Hepatocyte (in vitro differentiated cells): ENCODE measurements around the gene ING3. TPM values are rescaled to one million over a fixed set of nuclear protein-coding genes. Genes with fewer than 3 reads are reported as not detected.
A peak's percentile ranks its signal among the peaks of the same experiment; 100 is the strongest.

Experiments used
- DNase-seq: peaks from one replicate; pipeline ENCODE4 v3.0.0-alpha.2; 2016; ENCODE audit warnings: low spot score
- H2AFZ ChIP-seq: fragments of 200-600 bp; sonication (generic); 2 replicates; pipeline ENCODE4 v1.6.0; 2016; ENCODE audit warnings: antibody characterized with exemption, mild to moderate bottlenecking
- H3K27ac ChIP-seq: fragments of 200-600 bp; sonication (generic); 2 replicates; pipeline ENCODE4 v1.5.1; 2016; ENCODE audit warnings: mild to moderate bottlenecking
- H3K27me3 ChIP-seq: fragments of 200-600 bp; sonication (generic); 2 replicates; pipeline ENCODE4 v1.6.1; 2016
- H3K36me3 ChIP-seq: fragments of 200-600 bp; sonication (generic); replicated peaks from 2 replicates; pipeline ENCODE4 v1.5.1; 2016; ENCODE audit warnings: low read depth; ENCODE audit not compliant: insufficient read depth
- H3K4me1 ChIP-seq: fragments of 200-600 bp; sonication (generic); 2 replicates; pipeline ENCODE4 v1.5.1; 2016; ENCODE audit warnings: mild to moderate bottlenecking, moderate library complexity; ENCODE audit not compliant: insufficient read depth
- H3K4me2 ChIP-seq: fragments of 200-600 bp; sonication (generic); 2 replicates; pipeline ENCODE4 v1.6.0; 2016
- H3K4me3 ChIP-seq: fragments of 200-600 bp; sonication (generic); 2 replicates; pipeline ENCODE4 v1.5.1; 2016; ENCODE audit warnings: mild to moderate bottlenecking
- H3K79me2 ChIP-seq: fragments of 200-600 bp; sonication (generic); 2 replicates; pipeline ENCODE4 v1.6.0; 2017; ENCODE audit warnings: mild to moderate bottlenecking
- H3K9me2 ChIP-seq: fragments of 200-600 bp; sonication (generic); replicated peaks from 2 replicates; pipeline ENCODE4 v1.6.0; 2017; ENCODE audit warnings: mild to moderate bottlenecking; ENCODE audit not compliant: insufficient read depth
- H3K9me3 ChIP-seq: fragments of 200-600 bp; sonication (generic); 2 replicates; pipeline ENCODE4 v1.5.1; 2016; ENCODE audit warnings: low read depth, mild to moderate bottlenecking
- H4K20me1 ChIP-seq: fragments of 200-600 bp; sonication (generic); 2 replicates; pipeline ENCODE4 v1.6.0; 2016; ENCODE audit warnings: mild to moderate bottlenecking; ENCODE audit not compliant: insufficient read depth, poor library complexity, severe bottlenecking
- EZH2 ChIP-seq: fragments of 200-600 bp; sonication (generic); IDR thresholded peaks from 2 replicates; pipeline ENCODE4 v1.6.1; 2016; ENCODE audit warnings: antibody characterized with exemption, mild to moderate bottlenecking, borderline replicate concordance
- EZH2phosphoT487 ChIP-seq: fragments of 200-600 bp; sonication (generic); IDR thresholded peaks from one replicate; pipeline ENCODE4 v1.6.1; 2018; ENCODE audit warnings: antibody characterized with exemption, mild to moderate bottlenecking, low read depth, moderate library complexity; ENCODE audit not compliant: unreplicated experiment, severe bottlenecking
- WGBS: methylation state at CpG from one replicate; pipeline ENCODE4 v1.1.6; 2016; ENCODE audit warnings: low lambda C conversion rate; ENCODE audit errors: missing lambda C conversion rate; 5-methylcytosine and 5-hydroxymethylcytosine counted together
- polyA plus RNA-seq: library from polyadenylated mRNA; unstranded; fragments of >200 nt; fragmentation: Nextera tagmentation; extraction: Ambion mirVana; gene quantifications from 2 replicates; pipeline ENCODE4 v1.2.1, GENCODE V29; 2016
- total RNA-seq: library from RNA; depleted of rRNA; stranded (reverse); fragments of >200 nt; gene quantifications from 2 replicates; pipeline ENCODE4 v1.2.3, GENCODE V29; 2014
- TF ChIP-seq, protein P1 (sequence below): fragments of 200-600 bp; sonication (generic); IDR thresholded peaks from 2 replicates; pipeline ENCODE4 v1.5.1; 2016; ENCODE audit warnings: antibody characterized with exemption, mild to moderate bottlenecking; ENCODE audit not compliant: poor library complexity

Gene ING3
- total and polyA plus RNA-seq, 2 experiments from 2014 or later: 14.1 to 29.6 TPM

DNA sequence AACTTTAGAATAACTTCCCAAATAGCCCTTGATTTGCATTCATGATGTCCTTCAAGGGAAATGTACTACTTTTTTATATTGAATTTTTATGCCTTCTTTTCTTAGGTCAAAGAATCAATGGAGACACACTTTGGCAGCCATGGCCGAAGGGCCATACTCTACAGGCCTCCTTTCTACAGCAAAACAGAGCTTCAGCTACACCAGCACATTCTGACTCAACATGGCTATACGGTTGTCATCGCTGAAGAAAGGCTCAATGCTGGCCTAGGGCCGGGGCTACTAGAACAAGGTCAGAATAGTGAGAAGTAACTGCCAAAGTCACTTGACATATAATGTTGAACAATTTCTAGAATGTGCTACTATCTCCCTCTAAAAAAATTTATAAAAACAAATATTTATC, 65.0 kb downstream of the ING3 start:
- no peak overlapping the region for H2AFZ ChIP-seq
- no peak overlapping the region for H3K4me2 ChIP-seq
- 94% methylated on average over 4 of the region's 4 CpGs for WGBS
- H3K9me2 ChIP-seq: no peaks in the 10 kb centered on the region
- H3K27me3 ChIP-seq: no peaks in the 10 kb centered on the region
- no peak overlapping the region for H3K4me3 ChIP-seq
- H3K4me1 ChIP-seq: peaks cover 3% of the 10 kb centered on the region
- no peak overlapping the region for H3K27ac ChIP-seq
- no peaks in the 10 kb centered on the region for H3K9me3 ChIP-seq
- TF ChIP-seq, protein P1, sequence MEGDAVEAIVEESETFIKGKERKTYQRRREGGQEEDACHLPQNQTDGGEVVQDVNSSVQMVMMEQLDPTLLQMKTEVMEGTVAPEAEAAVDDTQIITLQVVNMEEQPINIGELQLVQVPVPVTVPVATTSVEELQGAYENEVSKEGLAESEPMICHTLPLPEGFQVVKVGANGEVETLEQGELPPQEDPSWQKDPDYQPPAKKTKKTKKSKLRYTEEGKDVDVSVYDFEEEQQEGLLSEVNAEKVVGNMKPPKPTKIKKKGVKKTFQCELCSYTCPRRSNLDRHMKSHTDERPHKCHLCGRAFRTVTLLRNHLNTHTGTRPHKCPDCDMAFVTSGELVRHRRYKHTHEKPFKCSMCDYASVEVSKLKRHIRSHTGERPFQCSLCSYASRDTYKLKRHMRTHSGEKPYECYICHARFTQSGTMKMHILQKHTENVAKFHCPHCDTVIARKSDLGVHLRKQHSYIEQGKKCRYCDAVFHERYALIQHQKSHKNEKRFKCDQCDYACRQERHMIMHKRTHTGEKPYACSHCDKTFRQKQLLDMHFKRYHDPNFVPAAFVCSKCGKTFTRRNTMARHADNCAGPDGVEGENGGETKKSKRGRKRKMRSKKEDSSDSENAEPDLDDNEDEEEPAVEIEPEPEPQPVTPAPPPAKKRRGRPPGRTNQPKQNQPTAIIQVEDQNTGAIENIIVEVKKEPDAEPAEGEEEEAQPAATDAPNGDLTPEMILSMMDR: no peak
- TF ChIP-seq EZH2: no peak
- TF ChIP-seq EZH2phosphoT487: no peak
- H3K79me2 ChIP-seq: peaks cover 3% of the 10 kb centered on the region
- H3K36me3 ChIP-seq: no peaks in the 10 kb centered on the region
- H4K20me1 ChIP-seq: no peaks in the 10 kb centered on the region
- DNase-seq: no peak

DNA sequence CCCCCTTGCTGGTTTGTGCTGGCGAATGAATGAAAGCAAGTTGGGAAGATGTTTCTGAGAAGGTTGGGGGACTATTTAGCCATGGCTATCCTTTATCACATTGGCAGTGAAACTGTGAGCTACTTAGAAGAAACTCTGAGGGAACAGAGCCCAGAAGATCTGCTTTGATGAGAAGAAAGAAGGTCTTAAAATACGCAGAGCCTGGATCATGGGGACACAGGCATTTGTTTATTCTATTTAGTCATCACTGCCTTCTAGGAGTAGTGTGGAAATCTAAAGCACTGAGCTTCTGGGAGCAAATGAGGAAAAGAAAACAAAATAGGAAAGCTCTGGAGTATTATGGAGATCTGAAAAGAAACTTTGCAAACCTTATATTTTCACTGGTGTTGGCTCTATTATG, 66.4 kb downstream of the ING3 start:
- no peak overlapping the region for H3K4me3 ChIP-seq
- no peak overlapping the region for H2AFZ ChIP-seq
- peak overlapping the region; percentile 6 for H3K27ac ChIP-seq
- peaks cover 3% of the 10 kb centered on the region for H3K4me1 ChIP-seq
- no peaks in the 10 kb centered on the region for H3K36me3 ChIP-seq
- no peak overlapping the region for H3K4me2 ChIP-seq
- no peaks in the 10 kb centered on the region for H3K9me3 ChIP-seq
- WGBS: 59% methylated on average over 2 of the region's 2 CpGs
- H3K27me3 ChIP-seq: no peaks in the 10 kb centered on the region
- peaks cover 2% of the 10 kb centered on the region for H3K79me2 ChIP-seq
- no peaks in the 10 kb centered on the region for H3K9me2 ChIP-seq
- TF ChIP-seq EZH2 (no peak), EZH2phosphoT487 (no peak)
- TF ChIP-seq, protein P1: no peak
- no peak for DNase-seq
- no peaks in the 10 kb centered on the region for H4K20me1 ChIP-seq

DNA sequence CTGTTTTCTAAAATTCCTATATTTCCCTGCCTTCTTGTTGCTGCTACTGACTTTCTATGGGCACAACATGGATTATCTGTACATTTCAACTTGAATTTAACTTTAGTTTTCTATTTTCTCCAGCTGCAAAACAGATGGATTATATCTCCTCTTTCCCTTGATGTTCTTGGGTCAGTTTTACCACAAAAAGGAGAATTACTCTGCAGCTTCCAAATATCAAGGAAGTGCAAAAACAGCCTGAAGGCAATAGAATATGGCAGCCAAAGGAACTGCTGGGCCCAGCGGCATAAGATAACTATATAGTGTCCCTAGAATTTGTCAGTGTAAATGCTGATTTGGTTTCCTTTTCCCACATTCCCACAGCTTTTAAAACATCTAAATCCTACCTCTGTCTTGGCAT, 67.0 kb downstream of the ING3 start:
- no peaks in the 10 kb centered on the region for H3K9me3 ChIP-seq
- DNase-seq: no peak
- no peak overlapping the region for H3K4me2 ChIP-seq
- H3K27me3 ChIP-seq: no peaks in the 10 kb centered on the region
- no peak overlapping the region for H3K4me3 ChIP-seq
- H3K79me2 ChIP-seq: no peaks in the 10 kb centered on the region
- peaks cover 7% of the 10 kb centered on the region for H3K4me1 ChIP-seq
- 68% methylated on average over 1 of the region's 1 CpG for WGBS
- H3K9me2 ChIP-seq: no peaks in the 10 kb centered on the region
- H3K36me3 ChIP-seq: no peaks in the 10 kb centered on the region
- no peak overlapping the region for H3K27ac ChIP-seq
- H4K20me1 ChIP-seq: no peaks in the 10 kb centered on the region
- TF ChIP-seq EZH2 (no peak), EZH2phosphoT487 (no peak)
- TF ChIP-seq, protein P1: no peak
- no peak overlapping the region for H2AFZ ChIP-seq

DNA sequence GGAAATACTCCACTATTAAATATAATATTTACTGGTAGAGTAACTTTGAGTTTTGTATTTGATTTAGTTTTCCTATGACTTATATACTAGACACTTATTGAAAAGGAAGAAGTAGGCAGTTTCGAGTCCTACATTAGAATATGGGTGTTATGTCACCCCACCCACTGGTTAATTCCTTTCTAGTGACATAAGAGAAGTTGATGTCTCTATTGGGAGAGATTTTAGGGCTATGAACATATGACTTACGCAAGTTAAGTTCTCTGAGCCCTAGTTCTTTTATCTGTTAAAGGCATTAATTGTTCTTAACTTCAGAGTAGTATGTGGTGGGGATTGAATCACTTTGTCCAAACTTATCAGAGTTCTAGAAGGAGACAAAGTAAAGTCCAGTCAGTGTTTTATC, 68.4 kb downstream of the ING3 start:
- WGBS: 82% methylated on average over 2 of the region's 2 CpGs
- H3K79me2 ChIP-seq: no peaks in the 10 kb centered on the region
- DNase-seq: no peak
- no peaks in the 10 kb centered on the region for H4K20me1 ChIP-seq
- H3K27ac ChIP-seq: peak overlapping the region; percentile 14
- H3K9me3 ChIP-seq: no peaks in the 10 kb centered on the region
- no peaks in the 10 kb centered on the region for H3K27me3 ChIP-seq
- no peaks in the 10 kb centered on the region for H3K9me2 ChIP-seq
- peaks cover 20% of the 10 kb centered on the region for H3K4me1 ChIP-seq
- H3K4me3 ChIP-seq: no peak overlapping the region
- TF ChIP-seq EZH2phosphoT487 (no peak), EZH2 (no peak)
- TF ChIP-seq, protein P1: no peak
- no peak overlapping the region for H2AFZ ChIP-seq
- no peak overlapping the region for H3K4me2 ChIP-seq
- no peaks in the 10 kb centered on the region for H3K36me3 ChIP-seq
